ENCODE measurements around the gene GRAMD1B. TPM values are rescaled to one million over a fixed set of nuclear protein-coding genes. Genes with fewer than 3 reads are reported as not detected.

The GRAMD1B gene
- total RNA-seq, 2 experiments from 2014 or later = 16.1 to 21.8 TPM

GRCh38 chr11:123491241-123491640 lies 61.2 kb downstream of the GRAMD1B start:
- no peaks in the 10 kb centered on the region for H3K27me3 ChIP-seq (ENCODE audit: control insufficient read depth in 1 of 2, insufficient read depth in 2 of 2, low read length in 2 of 2)
- H3K27ac ChIP-seq (ENCODE audit: low read depth in 1 of 2, low read length in 2 of 2) = no peak overlapping the region
- Mint-ChIP-seq H3K9me3 (no peaks in the 10 kb centered on the region), H3K27ac (no peak overlapping the region), H3K27me3 (no peaks in the 10 kb centered on the region), H3K4me3 (no peak overlapping the region), H3K36me3 (ENCODE audit: low read depth) (no peaks in the 10 kb centered on the region), H3K4me1 (ENCODE audit: low read depth) (no peaks in the 10 kb centered on the region)
- intact Hi-C loops (cut with DNase I, micrococcal nuclease) = no loop called here
- ATAC-seq (ENCODE audit: poor library complexity) = no peak
- ChIA-PET CTCF (no interaction called here), POLR2A (no interaction called here)
- TF ChIP-seq CTCF (IDR thresholded peaks at IDR 0.05) = no peak
- no peaks in the 10 kb centered on the region for H3K4me1 ChIP-seq (ENCODE audit: insufficient read depth, low read length)
- H3K9me3 ChIP-seq (ENCODE audit: control insufficient read depth in 1 of 2, insufficient read depth in 1 of 2, low read length in 2 of 2) = no peaks in the 10 kb centered on the region
- no peak for DNase-seq
- H3K4me3 ChIP-seq (ENCODE audit: low read length) = no peak overlapping the region
- peaks cover 3% of the 10 kb centered on the region for H3K36me3 ChIP-seq (ENCODE audit: insufficient read depth, low read length)

- ChIA-PET CTCF (interaction anchor here (0.7 kb wide), 1 partner anchor 15 kb away, joined by 4 read pairs; no protein-coding TSS in a partner anchor), POLR2A (no interaction called here)
- H3K27ac Mint-ChIP-seq = no peak overlapping the region
These were observed 63.4 kb downstream of the GRAMD1B start for GRCh38 chr11:123493349-123494063.

GRCh38 chr11:123494195-123495050 lies 64.4 kb downstream of the GRAMD1B start:
- no peaks in the 10 kb centered on the region for H3K9me3 ChIP-seq (ENCODE audit: control insufficient read depth in 1 of 2, insufficient read depth in 1 of 2, low read length in 2 of 2)
- H3K27me3 Mint-ChIP-seq = no peaks in the 10 kb centered on the region
- H3K4me3 Mint-ChIP-seq = no peak overlapping the region
- H3K9me3 Mint-ChIP-seq = no peaks in the 10 kb centered on the region
- no peaks in the 10 kb centered on the region for H3K4me1 Mint-ChIP-seq (ENCODE audit: low read depth)
- POLR2A ChIA-PET = no interaction called here
- no peak overlapping the region for H3K27ac ChIP-seq (ENCODE audit: low read depth in 1 of 2, low read length in 2 of 2)
- no peak for TF ChIP-seq CTCF (IDR thresholded peaks at IDR 0.05)
- CTCF ChIA-PET = no interaction called here
- H3K36me3 Mint-ChIP-seq (ENCODE audit: low read depth) = no peaks in the 10 kb centered on the region
- no peaks in the 10 kb centered on the region for H3K4me1 ChIP-seq (ENCODE audit: insufficient read depth, low read length)
- no peak overlapping the region for H3K27ac Mint-ChIP-seq
- no peaks in the 10 kb centered on the region for H3K27me3 ChIP-seq (ENCODE audit: control insufficient read depth in 1 of 2, insufficient read depth in 2 of 2, low read length in 2 of 2)
- no peaks in the 10 kb centered on the region for H3K36me3 ChIP-seq (ENCODE audit: insufficient read depth, low read length)
- DNase-seq (no peak), ATAC-seq (ENCODE audit: poor library complexity) (no peak)
- intact Hi-C loops (cut with DNase I, micrococcal nuclease) = no loop called here
- H3K4me3 ChIP-seq (ENCODE audit: low read length) = no peak overlapping the region

More at GRCh38 chr11:123493349-123494063, 63.4 kb downstream of the GRAMD1B start:
- H3K4me3 Mint-ChIP-seq = no peak overlapping the region
- H3K27me3 Mint-ChIP-seq = no peaks in the 10 kb centered on the region
- H3K36me3 Mint-ChIP-seq (ENCODE audit: low read depth) = no peaks in the 10 kb centered on the region
- TF ChIP-seq CTCF (IDR thresholded peaks at IDR 0.05) = no peak
- H3K4me1 Mint-ChIP-seq (ENCODE audit: low read depth) = no peaks in the 10 kb centered on the region
- H3K4me3 ChIP-seq (ENCODE audit: low read length) = no peak overlapping the region
- no peaks in the 10 kb centered on the region for H3K9me3 Mint-ChIP-seq
- H3K36me3 ChIP-seq (ENCODE audit: insufficient read depth, low read length) = no peaks in the 10 kb centered on the region
- ATAC-seq (ENCODE audit: poor library complexity) (no peak), DNase-seq (no peak)
- no peak overlapping the region for H3K27ac ChIP-seq (ENCODE audit: low read depth in 1 of 2, low read length in 2 of 2)
- intact Hi-C loops (cut with DNase I, micrococcal nuclease) = no loop called here
- H3K4me1 ChIP-seq (ENCODE audit: insufficient read depth, low read length) = no peaks in the 10 kb centered on the region
- H3K27me3 ChIP-seq (ENCODE audit: control insufficient read depth in 1 of 2, insufficient read depth in 2 of 2, low read length in 2 of 2) = no peaks in the 10 kb centered on the region
- H3K9me3 ChIP-seq (ENCODE audit: control insufficient read depth in 1 of 2, insufficient read depth in 1 of 2, low read length in 2 of 2) = no peaks in the 10 kb centered on the region

Measured in CD4-positive, alpha-beta T cell (primary cell).